DMS153 treated with DMSO at 0.1 percent for 48 hours (cell line): Measurements from ENCODE around the gene TNFSF18.
A peak's percentile ranks its signal among the peaks of the same experiment; 100 is the strongest.
"Not testable (repeated sequence)": the region's sequence is repeated elsewhere in the genome, so short reads cannot be mapped to it uniquely, and the experiment has no call there.

ENCODE experiments used
- DNase-seq: peaks from one replicate; lab custom pipeline; 2025; ENCODE audit not compliant: unreplicated experiment; lab: John Stamatoyannopoulos, UW

Gene TNFSF18

DNA sequence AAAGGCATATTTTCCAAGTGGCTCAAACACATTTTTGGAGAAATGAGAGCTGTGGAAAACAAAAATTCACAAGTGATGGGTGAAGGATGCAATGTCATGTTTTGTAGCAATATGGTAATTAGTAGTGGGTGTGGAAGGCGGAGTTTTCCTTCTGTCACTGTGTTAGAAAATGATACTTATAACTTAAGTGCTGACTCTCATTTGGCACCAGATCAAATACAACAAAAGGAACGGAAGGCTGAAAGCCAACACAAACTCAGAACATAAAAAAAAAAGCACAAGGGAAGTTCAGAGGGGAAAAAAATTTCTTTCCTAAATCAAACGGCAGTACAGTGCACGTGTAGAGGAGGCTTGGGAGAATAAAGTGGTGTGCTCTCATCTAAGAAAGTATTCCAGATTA, at the start of gene TNFSF18:
Gene TNFSF18 (minus strand): TSS at position 77 of the 400 bp plus-strand sequence. CDS start 45 bp downstream, at position 32.
- DNase-seq = peak; percentile 57

DNA sequence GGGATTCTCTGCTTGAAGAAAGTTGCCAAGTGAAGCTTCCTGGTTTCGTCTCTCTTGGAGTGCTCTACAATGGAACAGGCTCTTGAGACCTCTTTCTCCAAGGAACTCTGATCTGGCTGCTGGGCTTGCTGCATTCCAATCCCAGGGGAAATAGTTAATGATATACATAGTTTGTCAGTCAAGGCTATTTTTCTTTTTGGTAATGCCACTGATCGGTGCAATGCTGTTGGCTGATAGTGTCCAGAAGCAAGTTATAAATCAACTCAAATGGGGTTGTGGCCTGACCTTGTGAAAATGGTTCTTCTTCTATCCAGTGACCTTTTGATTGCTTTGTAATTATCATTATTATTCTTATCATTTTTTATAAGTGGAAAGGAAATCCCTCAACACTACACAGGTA, 48.4 kb upstream of the TNFSF18 start:
- DNase-seq = no peak

GRCh38 chr1:173098117-173098516, 47.4 kb upstream of the TNFSF18 start:
- DNase-seq = no peak

- DNase-seq = no peak
Observed at GRCh38 chr1:173097001-173097400, 46.3 kb upstream of the TNFSF18 start.

DNA sequence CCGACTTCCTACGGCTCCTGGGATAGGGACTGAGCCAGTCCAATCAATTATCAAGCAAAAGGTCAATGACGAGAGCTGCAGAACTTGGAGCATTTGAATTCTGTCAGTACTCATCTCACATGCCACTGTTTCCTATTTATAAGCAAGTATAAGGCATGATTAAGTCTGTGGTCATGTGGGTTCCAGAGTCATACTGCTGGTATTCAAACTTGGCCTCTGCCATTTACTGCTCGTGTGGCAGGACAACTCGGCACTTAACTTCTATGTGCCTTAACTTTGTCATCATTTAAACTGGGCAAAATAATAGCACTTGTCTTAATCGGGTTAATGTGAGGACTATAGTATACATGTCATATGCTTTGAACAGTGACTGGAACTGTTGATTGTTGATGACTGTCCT, 44.9 kb upstream of the TNFSF18 start:
- DNase-seq = no peak

DNA sequence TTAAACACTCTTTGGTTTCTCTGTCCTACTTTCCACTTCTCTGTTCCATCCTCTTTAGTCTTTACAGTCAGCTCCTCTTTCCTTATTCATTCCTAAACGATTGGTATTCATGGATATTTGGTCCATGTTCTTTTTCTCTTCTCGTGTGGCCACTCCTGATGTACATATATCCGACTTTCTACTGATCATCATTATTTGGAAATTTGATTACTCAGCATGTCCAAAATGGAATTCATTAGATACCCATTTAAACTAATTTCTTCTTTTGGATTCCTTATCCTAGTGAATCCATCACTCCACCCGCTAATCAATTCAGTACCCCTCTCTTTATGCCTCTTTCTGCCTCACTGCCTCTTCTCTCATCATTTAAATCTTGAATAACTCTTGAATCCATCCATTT, 43.8 kb upstream of the TNFSF18 start:
- DNase-seq = no peak

DNA sequence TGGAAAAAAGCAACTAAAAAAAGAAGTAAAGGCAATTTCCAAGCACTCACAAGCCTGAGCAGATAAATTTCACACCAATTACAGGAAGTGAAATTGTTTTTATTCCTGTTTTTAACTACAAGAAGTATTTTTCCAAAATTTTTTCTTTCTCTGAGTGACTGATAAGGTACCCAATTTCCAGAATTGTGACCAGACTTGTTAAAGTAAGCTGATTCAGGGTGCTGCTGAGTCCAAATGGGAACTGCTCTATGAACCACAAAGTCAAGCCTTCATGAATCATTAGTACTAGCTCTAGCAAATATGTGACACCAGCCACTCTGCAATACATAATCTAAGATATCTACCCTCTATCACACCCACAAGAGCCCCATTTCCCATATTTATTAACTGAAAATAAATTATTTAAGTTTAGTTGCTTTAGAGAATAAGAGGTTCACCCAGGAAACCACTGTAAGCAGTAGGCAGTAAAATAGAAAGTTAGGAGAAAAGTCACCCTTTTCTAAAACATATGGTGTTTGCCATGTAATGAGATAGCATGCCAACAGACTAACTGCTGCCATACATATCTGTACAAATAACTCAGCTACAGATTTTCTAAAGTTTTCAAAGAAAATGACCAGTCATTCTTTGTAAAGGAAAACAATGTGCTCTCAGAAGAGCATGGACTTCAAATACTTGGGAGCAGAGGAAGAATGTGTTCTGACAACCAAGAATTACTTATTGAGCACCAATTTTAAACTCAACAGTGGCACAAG, 43.1 kb upstream of the TNFSF18 start:
- DNase-seq = no peak

GRCh38 chr1:173084292-173084691, 33.6 kb upstream of the TNFSF18 start:
- no peak for DNase-seq

- DNase-seq = no peak
Observed at GRCh38 chr1:173082913-173083312, 32.2 kb upstream of the TNFSF18 start.

DNA sequence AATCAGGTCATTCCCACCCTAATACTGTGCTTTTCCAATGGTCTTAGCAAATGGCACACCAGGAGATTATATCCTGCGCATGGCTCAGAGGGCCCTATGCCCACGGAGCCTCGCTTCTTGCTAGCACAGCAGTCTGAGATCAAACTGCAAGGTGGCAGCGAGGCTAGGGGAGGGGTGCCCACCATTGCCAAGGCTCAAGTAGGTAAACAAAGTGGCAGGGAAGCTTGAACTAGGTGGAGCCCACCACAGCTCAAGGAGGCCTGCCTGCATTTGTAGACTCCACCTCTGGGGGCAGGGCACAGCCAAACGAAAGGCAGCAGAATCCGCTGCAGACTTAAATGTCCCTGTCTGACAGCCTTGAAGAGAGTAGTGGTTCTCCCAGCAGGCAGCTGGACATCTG, 23.5 kb upstream of the TNFSF18 start:
- DNase-seq = not testable (repeated sequence)

- DNase-seq = no peak
Observed at GRCh38 chr1:173064011-173064410, 13.3 kb upstream of the TNFSF18 start.

GRCh38 chr1:173063171-173063570, 12.4 kb upstream of the TNFSF18 start:
- DNase-seq = no peak

GRCh38 chr1:173062150-173062938, 11.6 kb upstream of the TNFSF18 start:
- DNase-seq = peak; percentile 28

- DNase-seq = no peak
Observed at GRCh38 chr1:173058556-173058955, 7.8 kb upstream of the TNFSF18 start.

- DNase-seq = no peak
Observed at GRCh38 chr1:173057984-173058383, 7.2 kb upstream of the TNFSF18 start.

DNA sequence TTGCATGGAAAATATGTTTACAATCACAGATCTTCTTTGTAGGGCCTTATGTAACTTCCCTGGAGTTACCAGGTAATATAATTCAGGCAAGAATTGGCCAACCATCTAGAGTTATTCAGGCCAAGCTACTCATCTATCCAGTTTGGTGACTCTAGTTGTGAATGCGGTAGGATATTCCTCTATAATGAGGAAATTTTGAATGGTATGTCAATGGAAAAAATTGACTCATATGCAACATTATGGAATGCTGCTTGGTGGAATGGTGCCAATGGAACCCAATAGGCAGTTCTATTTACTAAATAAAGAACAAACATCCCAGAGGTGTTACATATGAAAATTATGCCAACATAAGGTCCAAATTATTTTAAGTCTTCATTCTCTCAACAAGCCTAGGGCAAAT, 5.6 kb upstream of the TNFSF18 start:
- no peak for DNase-seq

DNA sequence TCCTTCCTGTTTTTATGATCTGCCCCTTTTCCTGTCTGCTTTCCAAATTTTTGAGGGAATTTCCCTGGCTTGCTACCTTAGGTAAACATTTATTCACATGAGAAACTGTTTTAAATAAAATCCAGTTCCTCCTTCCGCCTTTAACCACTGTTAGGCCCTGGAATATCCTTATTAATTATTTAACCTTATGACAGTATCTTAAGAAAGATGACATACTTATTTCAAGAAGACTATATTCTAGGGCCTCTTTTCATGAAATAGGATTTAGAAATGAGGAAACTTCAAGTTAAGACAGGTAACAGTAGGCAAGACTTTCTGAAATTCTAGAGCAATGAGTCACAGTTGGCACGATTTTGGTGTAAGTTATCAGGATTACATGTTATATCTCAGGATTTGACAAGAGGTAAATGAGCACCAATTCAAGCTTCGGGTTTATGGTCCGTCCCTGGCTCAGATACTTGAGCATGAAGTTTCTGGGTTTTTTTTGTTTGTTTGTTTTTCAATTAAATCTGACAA, 2.0 kb upstream of the TNFSF18 start:
- DNase-seq = no peak

- no peak for DNase-seq
Observed at GRCh38 chr1:173049322-173049633, 1.5 kb downstream of the TNFSF18 start.

GRCh38 chr1:173048621-173049321, 2.0 kb downstream of the TNFSF18 start:
- DNase-seq = no peak

DNA sequence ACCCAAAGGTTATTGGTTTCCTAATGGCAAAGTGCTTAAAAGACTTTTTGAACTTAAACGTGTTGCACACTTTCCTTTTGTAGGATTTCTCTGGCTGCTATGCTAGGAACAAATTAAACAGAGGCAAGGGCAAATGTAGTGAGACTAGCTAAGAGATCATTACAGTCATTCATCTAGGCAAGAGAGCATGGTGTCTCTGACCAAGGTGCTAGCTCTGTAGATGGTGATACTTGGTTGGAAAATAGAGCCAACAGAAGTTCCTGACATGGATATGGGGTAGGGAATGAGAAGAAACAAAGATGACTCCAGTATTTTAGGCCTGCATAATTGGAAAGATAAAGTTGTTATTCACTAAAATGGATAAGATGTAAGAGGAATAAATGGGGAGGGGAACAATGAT, 6.1 kb downstream of the TNFSF18 start:
- no peak for DNase-seq

- no peak for DNase-seq
Observed at GRCh38 chr1:173043253-173043652, 7.5 kb downstream of the TNFSF18 start.

- no peak for DNase-seq
Observed at GRCh38 chr1:173042806-173043205, 7.9 kb downstream of the TNFSF18 start.
